ENCODE results near the gene SPSB3.

The SPSB3 gene

DNA sequence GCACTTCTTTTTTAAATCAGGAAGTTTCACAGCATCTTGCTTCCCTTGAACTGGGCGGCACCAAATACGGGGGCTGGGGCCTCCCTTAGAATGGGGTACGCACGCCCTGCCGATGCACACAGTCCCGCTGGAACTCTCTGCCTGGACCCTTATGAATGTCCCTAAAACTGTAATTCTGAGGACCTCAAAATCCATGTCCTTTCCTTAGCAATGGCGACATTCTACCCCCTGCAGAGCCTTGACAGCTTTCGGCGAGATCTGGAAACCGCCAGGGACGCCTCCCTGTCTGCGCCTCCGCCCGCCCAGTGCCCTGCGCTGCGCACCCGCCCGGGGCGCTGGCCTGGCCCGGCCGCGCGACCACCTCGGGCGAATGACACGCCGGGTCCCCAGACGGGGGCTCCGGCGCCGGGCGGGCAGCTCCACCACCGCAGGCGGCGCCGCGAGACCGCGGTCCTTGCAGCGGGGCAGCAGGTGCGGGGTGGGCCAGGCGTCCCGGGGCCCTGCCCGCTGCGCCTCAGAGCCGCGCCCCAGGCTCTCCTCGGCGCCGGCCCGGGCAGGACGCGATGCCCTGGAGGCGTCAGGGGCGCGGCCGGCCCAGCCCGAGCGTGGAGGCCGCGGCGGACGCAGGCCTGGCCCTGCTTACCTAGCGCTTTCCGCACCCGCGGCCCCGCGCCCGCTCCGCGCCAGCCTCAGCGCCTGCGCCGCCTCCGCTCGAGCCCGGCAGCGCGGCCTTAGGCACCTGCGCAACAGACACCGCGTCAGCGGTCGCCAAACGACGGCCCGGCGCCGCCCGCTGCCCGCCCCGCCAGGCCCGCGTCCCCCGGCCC is 43.7 kb upstream of the SPSB3 start:
- TF ChIP-seq, protein P1, sequence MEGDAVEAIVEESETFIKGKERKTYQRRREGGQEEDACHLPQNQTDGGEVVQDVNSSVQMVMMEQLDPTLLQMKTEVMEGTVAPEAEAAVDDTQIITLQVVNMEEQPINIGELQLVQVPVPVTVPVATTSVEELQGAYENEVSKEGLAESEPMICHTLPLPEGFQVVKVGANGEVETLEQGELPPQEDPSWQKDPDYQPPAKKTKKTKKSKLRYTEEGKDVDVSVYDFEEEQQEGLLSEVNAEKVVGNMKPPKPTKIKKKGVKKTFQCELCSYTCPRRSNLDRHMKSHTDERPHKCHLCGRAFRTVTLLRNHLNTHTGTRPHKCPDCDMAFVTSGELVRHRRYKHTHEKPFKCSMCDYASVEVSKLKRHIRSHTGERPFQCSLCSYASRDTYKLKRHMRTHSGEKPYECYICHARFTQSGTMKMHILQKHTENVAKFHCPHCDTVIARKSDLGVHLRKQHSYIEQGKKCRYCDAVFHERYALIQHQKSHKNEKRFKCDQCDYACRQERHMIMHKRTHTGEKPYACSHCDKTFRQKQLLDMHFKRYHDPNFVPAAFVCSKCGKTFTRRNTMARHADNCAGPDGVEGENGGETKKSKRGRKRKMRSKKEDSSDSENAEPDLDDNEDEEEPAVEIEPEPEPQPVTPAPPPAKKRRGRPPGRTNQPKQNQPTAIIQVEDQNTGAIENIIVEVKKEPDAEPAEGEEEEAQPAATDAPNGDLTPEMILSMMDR (IDR thresholded peaks at IDR 0.05; ENCODE audit: low read depth, low read length, missing control alignments): no peak
- in situ Hi-C loops (cut with HindIII; ENCODE audit: low sequenced_read_pairs): no loop called here
- peak overlapping the region; percentile 99 for H3K4me3 ChIP-seq (ENCODE audit: low read depth, low read length)
- no peak for DNase-seq (ENCODE audit: low read depth)

DNA sequence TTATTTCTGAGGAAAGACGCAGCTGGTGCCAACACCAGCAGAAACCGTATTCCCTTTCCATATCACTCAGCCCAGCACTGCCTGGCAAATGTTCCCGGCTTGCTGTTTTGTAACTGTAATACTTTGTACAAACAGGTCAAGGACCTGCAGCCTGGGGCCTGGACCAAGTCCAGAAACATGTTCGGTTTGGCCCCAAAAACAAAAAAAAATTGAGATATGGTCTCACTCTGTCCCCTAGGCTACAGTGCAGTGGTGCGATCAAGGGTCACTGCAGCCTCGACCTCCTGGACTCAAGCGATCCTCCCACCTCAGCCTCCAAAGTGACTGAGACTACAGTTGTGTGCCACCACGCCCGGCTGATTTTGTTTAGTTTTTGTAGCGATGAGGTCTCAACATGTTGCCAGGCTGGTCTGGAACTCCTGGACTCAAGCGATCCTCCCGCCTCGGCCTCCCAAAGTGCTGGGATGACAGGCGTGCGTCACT is 43.1 kb upstream of the SPSB3 start:
- no peak for DNase-seq (ENCODE audit: low read depth)
- H3K4me3 ChIP-seq (ENCODE audit: low read depth, low read length): peak overlapping the region; percentile 99
- in situ Hi-C loops (cut with HindIII; ENCODE audit: low sequenced_read_pairs): no loop called here
- TF ChIP-seq, protein P1 (IDR thresholded peaks at IDR 0.05; ENCODE audit: low read depth, low read length, missing control alignments): no peak

DNA sequence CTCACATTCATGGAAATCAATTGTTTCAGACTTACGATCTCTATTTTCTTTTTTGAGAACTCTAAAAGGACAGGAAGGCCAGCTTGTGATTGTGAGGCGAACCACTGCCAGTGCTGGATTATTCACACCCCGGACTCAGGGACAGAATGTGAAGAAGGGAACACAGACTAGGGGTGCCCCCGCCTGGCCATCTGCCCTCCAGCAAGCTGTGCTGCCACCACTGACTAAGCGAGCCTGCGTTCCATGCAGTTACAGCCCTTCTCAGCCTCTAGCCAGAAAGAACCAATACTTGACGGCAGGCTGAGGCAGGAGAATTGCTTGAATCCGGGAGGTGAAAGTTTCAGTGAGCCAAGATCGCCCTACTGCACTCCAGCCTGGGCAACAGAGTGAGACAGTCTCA is 41.5 kb upstream of the SPSB3 start:
- DNase-seq (ENCODE audit: low read depth): no peak
- no peak overlapping the region for H3K4me3 ChIP-seq (ENCODE audit: low read depth, low read length)
- TF ChIP-seq, protein P1 (IDR thresholded peaks at IDR 0.05; ENCODE audit: low read depth, low read length, missing control alignments): no peak
- in situ Hi-C loops (cut with HindIII; ENCODE audit: low sequenced_read_pairs): no loop called here

DNA sequence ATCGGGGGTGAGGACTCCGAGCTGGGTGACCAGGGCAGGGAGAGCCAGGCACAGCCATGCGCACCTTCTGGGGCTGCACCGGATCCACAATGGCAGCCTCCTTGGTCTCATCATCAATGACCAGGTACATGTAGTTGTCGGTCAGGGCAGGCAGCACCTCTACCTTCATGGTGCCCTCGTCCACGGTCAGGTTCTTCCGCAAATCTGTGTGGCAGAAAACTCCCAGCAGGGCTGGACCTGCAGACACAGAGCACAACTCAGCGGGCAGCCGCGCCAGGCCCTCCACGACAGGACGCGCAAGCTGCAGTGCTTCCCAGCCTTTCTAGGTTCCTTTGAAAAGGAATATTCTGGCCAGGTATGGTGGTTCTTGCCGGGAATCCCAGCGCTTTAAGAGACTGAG is 40.4 kb upstream of the SPSB3 start:
- DNase-seq (ENCODE audit: low read depth): no peak

DNA sequence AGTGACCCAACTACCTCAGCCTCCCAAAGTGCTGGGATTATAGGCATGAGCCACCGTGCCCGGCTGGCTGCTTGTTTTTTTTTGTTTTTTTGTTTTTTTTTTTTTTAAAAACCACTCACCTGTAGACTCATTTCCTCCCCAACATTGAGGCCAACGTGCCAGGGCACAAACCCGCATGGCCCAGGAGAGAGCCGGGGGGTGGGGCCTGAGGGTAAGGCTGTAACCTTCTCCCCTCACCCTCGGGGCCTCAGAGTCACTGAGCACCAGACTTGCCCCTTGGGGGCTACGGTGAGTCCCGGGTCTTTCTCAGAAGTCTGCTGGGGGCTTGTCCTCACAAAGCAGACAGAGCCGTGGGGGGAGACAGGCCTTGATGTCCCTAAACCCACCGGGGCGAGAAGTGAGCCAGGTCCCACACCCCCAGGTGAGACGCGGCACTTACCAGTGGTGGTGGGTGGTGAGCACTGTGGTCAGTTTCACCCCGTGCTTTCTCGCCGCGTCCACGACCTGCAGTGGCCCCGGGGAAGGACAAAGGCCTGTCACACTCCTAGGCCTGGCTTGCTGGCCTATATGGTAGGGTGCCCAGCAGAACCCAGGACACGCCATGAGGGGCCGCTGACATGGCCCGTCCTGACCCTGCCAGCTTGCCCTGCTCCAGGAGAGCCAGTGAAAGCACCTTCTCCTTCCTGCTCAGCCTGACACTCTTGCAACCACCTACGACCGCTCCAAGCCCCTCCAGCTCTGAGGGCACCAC is 39.7 kb upstream of the SPSB3 start:
- in situ Hi-C loops (cut with HindIII; ENCODE audit: low sequenced_read_pairs): no loop called here
- H3K4me3 ChIP-seq (ENCODE audit: low read depth, low read length): no peak overlapping the region
- TF ChIP-seq, protein P1 (IDR thresholded peaks at IDR 0.05; ENCODE audit: low read depth, low read length, missing control alignments): no peak
- no peak for DNase-seq (ENCODE audit: low read depth)

More for the DNA sequence above, 40.4 kb upstream of the SPSB3 start:
- in situ Hi-C loops (cut with HindIII; ENCODE audit: low sequenced_read_pairs): no loop called here
- no peak overlapping the region for H3K4me3 ChIP-seq (ENCODE audit: low read depth, low read length)
- TF ChIP-seq, protein P1 (IDR thresholded peaks at IDR 0.05; ENCODE audit: low read depth, low read length, missing control alignments): no peak

DNA sequence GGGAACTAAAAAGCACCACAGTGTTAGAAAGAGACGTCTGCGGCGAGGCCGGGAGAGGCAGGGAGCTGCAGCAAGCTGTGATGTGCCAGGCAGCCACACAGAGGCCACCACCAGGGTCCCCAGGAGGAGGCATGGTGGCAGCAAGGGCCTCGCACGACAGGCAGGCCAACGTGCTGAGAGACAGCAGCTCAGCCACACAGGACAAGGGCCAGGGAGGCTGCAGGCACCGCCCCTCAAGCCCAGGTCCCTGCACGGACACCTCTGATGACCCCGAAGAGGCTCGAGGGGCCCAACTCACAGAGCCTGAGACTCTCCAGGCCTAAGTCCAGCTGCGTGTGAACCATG is 38.5 kb upstream of the SPSB3 start:
- no peak for DNase-seq (ENCODE audit: low read depth)
- TF ChIP-seq, protein P1 (IDR thresholded peaks at IDR 0.05; ENCODE audit: low read depth, low read length, missing control alignments): no peak
- no peak overlapping the region for H3K4me3 ChIP-seq (ENCODE audit: low read depth, low read length)
- in situ Hi-C loops (cut with HindIII; ENCODE audit: low sequenced_read_pairs): no loop called here

Data from astrocyte of the cerebellum (primary cell).